ENCODE results near the gene GPR31. TPM values are rescaled to one million over a fixed set of nuclear protein-coding genes. Genes with fewer than 3 reads are reported as not detected.

The GPR31 gene
- total RNA-seq, 1 donor from 2014 or later: not detected

DNA sequence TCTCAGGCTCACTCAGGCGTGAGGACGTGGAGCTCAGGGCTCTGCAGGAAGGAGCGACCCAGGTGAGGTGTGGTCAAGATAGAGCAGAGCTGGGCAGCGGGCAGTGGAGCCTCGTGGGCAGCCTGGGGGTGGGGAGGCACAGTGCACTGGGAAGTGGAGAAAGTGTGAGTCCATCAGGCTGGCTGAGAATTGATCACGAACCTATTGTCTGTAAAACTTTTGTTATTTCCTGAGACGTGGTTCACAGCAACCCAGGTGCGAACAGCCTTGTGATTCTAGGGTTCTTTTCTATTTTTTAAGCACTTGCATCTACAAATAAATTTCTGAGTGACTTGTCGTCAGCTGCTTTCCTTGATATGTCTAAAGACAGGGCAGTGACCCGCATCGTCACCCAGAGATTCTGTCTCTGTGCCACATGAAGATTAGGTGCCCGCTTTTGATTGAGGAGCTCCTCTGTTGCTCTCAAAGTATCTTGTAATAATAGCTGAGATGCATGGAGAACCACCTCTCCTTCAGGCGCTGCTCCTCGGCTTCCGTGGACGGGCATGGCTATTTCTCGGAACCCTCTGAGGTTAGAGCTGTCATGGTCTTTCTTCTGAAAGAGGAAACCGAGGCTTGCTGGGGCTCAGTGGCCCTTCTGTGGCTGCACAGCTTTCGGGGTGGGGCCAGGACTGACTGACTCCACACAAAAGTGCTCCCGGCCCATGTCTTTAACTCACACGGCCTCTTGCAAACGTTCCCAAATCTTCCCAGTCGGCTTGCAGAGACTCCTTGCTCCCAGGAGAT is 35.5 kb downstream of the GPR31 start:
- no peak overlapping the region for H3K27ac ChIP-seq
- TF ChIP-seq, protein P1, sequence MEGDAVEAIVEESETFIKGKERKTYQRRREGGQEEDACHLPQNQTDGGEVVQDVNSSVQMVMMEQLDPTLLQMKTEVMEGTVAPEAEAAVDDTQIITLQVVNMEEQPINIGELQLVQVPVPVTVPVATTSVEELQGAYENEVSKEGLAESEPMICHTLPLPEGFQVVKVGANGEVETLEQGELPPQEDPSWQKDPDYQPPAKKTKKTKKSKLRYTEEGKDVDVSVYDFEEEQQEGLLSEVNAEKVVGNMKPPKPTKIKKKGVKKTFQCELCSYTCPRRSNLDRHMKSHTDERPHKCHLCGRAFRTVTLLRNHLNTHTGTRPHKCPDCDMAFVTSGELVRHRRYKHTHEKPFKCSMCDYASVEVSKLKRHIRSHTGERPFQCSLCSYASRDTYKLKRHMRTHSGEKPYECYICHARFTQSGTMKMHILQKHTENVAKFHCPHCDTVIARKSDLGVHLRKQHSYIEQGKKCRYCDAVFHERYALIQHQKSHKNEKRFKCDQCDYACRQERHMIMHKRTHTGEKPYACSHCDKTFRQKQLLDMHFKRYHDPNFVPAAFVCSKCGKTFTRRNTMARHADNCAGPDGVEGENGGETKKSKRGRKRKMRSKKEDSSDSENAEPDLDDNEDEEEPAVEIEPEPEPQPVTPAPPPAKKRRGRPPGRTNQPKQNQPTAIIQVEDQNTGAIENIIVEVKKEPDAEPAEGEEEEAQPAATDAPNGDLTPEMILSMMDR (IDR thresholded peaks at IDR 0.05): no peak
- peaks cover 10% of the 10 kb centered on the region for H3K27me3 ChIP-seq (ENCODE audit: low read depth)
- H3K36me3 ChIP-seq: no peaks in the 10 kb centered on the region
- intact Hi-C loops (cut with DNase I): no loop called here
- no peaks in the 10 kb centered on the region for H3K9me3 ChIP-seq
- no peak overlapping the region for H3K4me3 ChIP-seq
- no peaks in the 10 kb centered on the region for H3K4me1 ChIP-seq
- ATAC-seq (no peak), DNase-seq (no peak)

DNA sequence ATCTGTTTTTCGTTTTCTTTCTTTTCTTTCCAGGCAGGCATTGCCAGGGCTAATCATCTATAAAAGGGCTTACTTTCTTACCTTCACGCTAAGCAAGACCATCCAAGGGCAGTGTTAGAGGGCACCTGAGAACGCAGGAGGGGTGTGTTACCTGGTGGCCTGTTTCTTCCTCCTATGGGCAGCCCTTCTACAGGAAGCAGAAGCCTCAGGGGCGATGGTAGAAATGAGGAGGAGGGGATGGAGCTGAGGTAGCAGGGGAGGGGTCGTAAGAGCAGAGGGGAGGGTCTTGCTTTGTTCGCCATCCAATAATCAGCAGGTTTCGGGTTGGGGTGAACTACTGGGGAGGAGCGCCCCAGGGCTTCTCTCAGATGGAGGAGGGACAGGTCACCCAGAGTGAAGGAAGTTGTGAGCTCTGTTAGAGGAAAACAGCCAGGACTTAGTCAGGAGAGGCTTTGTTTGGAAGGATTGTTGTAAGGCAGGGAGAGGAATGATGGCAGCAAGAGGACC is 36.4 kb downstream of the GPR31 start:
- no peak overlapping the region for H3K27ac ChIP-seq
- ATAC-seq: no peak
- TF ChIP-seq, protein P1 (IDR thresholded peaks at IDR 0.05): no peak
- DNase-seq: no peak
- H3K4me1 ChIP-seq: no peaks in the 10 kb centered on the region
- H3K4me3 ChIP-seq: no peak overlapping the region
- intact Hi-C loops (cut with DNase I): no loop called here
- H3K27me3 ChIP-seq (ENCODE audit: low read depth): peaks cover 14% of the 10 kb centered on the region
- H3K9me3 ChIP-seq: no peaks in the 10 kb centered on the region
- no peaks in the 10 kb centered on the region for H3K36me3 ChIP-seq

DNA sequence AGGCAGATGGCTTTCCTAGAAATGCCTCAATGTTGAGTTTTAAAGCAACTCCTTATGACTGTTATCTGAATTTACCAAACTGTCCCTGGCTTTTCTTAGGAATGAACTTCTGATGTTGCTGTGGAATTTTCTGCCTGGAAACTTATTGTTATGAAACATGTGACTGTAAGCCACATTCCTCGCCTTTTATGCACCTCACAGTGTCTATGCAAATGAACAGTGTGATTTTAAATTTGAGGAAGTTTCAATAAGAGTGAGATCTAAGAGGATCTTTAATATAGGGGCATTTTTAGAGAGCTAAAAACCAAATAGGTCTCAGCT is 37.2 kb downstream of the GPR31 start:
- intact Hi-C loops (cut with DNase I): no loop called here
- peaks cover 17% of the 10 kb centered on the region for H3K27me3 ChIP-seq (ENCODE audit: low read depth)
- H3K4me1 ChIP-seq: no peaks in the 10 kb centered on the region
- H3K36me3 ChIP-seq: no peaks in the 10 kb centered on the region
- TF ChIP-seq, protein P1 (IDR thresholded peaks at IDR 0.05): no peak
- ATAC-seq: no peak
- H3K4me3 ChIP-seq: no peak overlapping the region
- H3K27ac ChIP-seq: no peak overlapping the region
- DNase-seq: no peak
- H3K9me3 ChIP-seq: no peaks in the 10 kb centered on the region

DNA sequence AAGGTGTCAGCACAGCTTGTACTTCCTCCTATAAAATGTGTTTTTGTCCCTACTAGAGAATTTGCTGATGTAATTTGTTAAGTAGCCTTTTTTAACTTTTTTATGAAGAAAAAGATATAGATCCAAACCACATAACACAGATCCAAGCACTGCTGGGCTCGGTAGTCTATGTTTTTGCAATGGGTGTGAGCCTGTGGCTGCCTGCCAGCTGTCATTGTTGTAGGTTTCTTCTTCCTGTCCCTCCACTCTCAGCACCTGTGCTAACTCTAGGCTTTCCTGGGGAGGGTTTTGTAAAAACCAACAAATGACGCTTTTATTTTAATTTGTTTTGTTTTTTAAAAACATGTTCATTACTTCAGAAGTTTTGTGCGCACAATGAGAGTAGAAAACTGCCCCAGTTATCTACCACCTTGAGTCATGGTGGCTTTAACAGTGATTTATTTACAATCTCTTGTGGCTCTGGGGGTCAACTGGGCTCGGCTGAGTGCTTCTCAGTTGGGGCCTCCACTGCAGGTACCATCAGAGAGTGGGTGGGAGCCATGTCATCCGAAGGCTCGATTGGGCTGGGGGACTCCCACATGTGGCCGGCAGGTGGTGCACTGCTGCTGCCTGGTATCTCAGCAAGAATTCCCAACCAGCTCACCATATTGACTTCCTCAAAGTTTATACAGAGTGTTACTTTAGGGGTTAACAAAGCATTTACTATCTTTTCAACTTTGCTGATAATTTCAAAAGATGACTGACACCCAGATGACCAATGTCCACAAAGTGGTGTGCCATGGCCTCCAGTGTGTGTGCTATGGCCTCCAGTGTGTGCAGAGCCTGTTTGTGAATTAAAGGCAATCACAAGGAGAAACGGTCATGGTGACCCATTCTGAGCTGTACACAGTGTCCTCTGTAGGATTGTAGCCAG is 37.9 kb downstream of the GPR31 start:
- no peak overlapping the region for H3K4me3 ChIP-seq
- intact Hi-C loops (cut with DNase I): no loop called here
- TF ChIP-seq, protein P1 (IDR thresholded peaks at IDR 0.05): no peak
- no peaks in the 10 kb centered on the region for H3K9me3 ChIP-seq
- DNase-seq: no peak
- no peak overlapping the region for H3K27ac ChIP-seq
- H3K36me3 ChIP-seq: no peaks in the 10 kb centered on the region
- H3K4me1 ChIP-seq: no peaks in the 10 kb centered on the region
- peak in 1 of 2 donors; percentile 47 for ATAC-seq
- H3K27me3 ChIP-seq (ENCODE audit: low read depth): peaks cover 17% of the 10 kb centered on the region

DNA sequence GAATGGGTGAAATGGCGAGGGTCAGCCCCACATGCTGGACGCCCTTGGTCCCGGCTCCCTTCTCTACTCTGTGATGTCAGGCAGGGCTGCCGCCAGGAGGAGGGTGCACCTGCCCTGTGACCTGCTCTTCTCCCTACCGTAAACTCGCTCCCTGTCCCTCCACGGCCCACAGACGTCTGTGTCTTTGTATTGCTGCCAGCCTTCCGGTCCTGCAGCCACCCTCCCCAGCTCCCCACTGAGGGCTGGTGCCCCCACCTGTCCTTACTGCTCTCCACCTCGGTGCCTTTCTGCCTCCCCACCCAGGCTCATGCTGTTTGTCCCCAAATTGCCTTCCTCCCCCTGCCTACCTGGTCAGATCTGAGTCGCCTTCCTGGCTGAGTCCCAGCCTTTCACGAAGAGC is 38.9 kb downstream of the GPR31 start:
- ATAC-seq: no peak
- H3K36me3 ChIP-seq: no peaks in the 10 kb centered on the region
- TF ChIP-seq, protein P1 (IDR thresholded peaks at IDR 0.05): no peak
- intact Hi-C loops (cut with DNase I): no loop called here
- H3K4me1 ChIP-seq: no peaks in the 10 kb centered on the region
- H3K27me3 ChIP-seq (ENCODE audit: low read depth): peaks cover 17% of the 10 kb centered on the region
- H3K4me3 ChIP-seq: no peak overlapping the region
- H3K27ac ChIP-seq: no peak overlapping the region
- DNase-seq: no peak
- H3K9me3 ChIP-seq: no peaks in the 10 kb centered on the region
